HUDEP-2 (cell line): ENCODE measurements around the gene PPTC7.
"Not testable (repeated sequence)": the region's sequence is repeated elsewhere in the genome, so short reads cannot be mapped to it uniquely, and the experiment has no call there.

Experiments used
- DNase-seq, 76 experiments: peaks; one replicate each; lab custom pipeline; 2025; ENCODE audit not compliant: unreplicated experiment in 76 of 76; lab: John Stamatoyannopoulos, UW

The PPTC7 gene, protein sequence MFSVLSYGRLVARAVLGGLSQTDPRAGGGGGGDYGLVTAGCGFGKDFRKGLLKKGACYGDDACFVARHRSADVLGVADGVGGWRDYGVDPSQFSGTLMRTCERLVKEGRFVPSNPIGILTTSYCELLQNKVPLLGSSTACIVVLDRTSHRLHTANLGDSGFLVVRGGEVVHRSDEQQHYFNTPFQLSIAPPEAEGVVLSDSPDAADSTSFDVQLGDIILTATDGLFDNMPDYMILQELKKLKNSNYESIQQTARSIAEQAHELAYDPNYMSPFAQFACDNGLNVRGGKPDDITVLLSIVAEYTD

DNA sequence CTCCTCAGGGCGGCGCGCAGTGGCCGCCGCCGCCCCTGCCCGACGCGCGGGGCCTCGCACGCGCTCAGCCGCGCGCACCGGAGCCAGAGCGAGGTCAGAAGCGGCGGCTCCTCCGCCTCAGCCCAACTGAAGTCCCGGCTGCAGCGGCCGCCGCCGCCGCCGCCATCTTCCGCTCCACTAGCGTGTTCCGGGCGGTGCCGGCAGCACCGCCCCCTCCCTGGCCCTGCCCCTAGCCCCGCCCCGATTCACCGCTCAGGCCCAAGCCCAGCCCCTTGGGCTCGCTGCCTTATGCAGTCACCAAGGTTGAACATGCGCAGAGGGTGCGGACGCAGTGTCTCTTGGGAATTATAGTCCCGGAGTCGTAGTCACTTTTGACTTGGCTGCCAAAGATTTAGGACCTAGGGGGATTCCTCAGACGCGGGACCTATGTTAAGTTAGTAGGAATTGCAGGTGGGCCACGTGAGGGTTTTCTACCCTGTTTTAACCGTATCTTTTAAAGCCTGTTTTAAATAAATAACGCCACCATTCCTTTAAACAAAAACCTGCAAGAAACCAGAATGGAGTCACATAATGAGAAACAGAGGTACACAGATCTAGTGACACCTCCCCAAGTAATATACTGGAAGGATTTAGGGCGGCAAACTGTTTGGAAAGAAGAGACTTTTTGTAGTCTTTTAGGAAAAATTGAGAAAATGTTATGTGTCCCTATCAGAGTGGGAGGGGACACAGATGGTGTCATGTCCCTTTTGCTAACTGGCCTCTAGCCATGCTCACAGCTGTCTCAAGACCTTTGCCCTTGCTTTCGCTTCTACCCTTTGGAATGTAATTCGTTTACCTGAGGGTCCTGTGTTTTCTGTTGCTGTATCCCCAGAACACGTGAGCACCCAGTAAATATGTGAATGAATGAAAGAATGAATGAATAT lies at the start of gene PPTC7:
TSS of gene PPTC7 (minus strand) at position 182 of the 923 bp plus-strand sequence. CDS start 287 bp downstream, outside the sequence.
- peak in 74 of 76 experiments; percentile 48 to 96 (median 91) for DNase-seq

- DNase-seq = no peak
Measured at GRCh38 chr12:110627500-110628195, 44.5 kb upstream of the PPTC7 start.

GRCh38 chr12:110622582-110622981 lies 39.5 kb upstream of the PPTC7 start:
- no peak for DNase-seq

DNA sequence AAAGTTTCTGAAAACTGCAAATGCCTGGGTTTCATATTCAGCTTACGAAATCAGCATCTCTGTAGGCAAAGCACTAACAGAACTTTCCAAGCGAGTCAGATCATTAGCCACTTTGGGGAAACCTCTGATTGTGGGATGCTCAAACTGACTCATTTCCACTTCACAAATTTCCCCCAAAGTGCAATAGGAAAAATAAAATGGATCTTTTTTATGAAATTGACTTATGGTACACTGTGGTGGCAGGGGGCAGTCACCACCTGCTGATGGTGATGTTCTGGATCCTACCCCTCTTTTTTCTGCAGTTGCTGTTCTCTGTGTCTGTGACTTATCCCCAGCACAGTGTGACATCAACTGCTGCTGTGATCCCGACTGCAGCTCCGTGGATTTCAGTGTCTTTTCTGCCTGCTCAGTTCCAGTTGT lies 36.4 kb upstream of the PPTC7 start:
- no peak for DNase-seq

DNA sequence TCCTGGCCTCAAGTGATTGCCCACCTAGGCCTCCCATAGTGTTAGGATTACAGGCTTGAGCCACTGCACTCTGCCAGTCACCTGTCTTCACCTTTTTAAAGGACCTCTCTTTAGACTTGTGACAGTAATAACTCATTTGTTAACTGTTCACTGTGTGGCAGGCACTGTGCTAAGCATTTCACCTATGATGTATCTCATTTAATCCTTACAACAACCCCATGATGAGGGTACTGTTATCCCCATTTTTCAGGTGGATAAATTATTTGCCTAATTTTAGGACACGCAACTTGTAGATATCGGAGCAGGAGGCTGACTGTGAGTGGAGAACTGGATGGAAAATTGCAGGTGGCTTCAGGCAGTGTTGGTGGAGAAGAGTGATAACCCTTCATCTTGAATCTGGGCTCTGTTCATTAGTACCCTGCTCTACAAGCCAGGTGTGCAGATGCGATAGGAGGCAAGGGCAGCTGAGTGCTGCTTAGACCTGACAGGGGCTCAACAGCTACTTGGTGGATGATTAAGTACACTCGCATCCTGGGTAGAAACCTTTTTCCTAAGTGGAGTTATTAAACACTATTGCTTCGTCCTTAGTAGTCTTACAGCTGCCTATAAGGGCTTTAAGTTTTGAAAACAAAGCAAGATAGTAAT lies 33.5 kb upstream of the PPTC7 start:
- DNase-seq = no peak

GRCh38 chr12:110615171-110615570 lies 32.1 kb upstream of the PPTC7 start:
- no peak for DNase-seq

DNA sequence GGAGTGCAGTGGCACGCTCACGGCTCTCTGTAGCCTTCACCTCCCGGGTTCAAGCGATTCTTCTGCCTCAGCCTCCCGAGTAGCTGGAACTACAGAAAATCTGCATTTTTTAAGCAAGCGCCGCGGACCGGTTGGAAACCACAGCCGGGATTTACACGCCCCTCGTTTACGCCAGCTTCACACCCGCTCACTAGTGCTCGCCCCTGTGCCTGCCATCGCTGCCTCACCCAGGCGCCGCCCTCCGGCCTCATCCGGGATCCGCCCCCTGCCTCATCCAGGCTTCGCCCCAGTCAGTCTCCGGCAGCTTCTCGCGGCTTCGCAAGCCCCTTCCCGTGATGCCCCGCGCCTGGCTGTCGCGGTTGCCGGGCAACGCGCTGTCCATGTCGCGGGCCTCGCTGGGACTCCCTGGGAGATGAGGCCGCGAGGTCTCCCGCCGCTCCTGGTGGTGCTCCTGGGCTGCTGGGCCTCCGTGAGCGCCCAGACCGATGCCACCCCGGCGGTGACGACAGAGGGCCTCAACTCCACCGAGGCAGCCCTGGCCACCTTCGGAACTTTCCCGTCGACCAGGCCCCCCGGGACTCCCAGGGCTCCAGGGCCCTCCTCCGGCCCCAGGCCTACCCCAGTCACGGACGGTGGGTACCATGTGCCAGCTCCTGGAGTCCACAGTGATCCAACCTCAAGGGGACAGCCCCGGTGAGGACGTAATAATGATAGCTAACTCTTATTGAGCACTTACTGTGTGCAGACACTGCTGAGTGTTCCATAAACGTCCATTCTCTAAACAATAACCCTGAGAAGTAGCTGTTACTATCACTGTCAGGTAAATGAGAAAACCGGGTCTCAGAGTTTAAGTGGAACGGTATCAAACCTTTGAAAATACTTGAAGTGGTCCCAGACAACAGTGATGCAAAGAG lies 30.9 kb upstream of the PPTC7 start, which contains the start of gene TCTN1:
TSS of gene TCTN1 (plus strand) at position 359 of the 914 bp plus-strand sequence. CDS start at position 413, 54 bp downstream.
- peak; percentile 48 to 97 (median 93) for DNase-seq

DNA sequence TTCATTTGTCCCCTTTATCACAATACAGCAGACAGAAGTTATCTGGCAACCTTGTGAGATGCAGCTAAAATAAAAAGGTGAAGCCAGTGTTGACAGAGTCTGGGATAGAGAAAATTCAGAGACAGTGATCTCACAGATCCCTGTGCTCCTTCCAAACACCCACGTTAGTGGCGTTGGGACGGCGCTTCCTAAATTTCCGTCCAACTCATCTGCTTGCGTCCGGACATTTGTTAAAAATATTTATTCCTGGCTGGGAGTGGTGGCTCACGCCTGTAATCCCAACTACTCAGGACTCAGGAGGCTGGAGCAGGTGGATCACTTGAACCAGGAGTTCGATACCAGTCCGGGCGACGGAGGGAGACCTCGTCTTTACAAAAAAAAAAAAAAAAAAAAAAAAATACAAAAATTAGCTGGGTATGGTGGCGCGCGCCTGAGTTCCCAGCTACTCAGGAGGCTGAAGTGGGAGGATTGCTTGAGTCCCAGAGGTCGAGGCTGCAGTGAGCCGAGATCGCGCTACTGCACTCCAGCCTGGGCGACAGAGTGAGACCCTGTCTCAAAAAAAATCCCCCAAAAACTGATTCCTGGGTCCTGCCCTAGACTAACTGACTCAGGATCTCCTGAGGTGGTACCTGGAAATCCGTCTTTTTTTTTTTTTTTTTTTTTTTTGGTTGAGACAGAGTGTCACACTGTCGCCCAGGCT lies 30.1 kb upstream of the PPTC7 start:
- DNase-seq = no peak

DNA sequence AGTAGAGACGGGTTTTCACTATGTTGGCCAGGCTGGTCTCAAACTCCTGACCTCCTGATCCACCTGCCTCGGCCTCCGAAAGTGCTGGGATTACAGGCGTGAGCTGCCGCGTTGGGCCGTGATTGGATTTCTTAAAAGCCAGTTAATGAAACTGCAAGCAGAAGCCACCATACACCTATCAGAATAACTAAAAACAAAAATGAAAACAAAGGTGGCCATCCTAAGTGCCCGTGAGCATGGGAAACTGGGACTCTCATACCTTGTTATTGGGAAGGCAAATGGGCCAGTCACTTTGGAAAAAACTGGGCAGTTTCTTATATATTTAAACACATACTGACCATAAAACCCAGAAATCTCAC lies 23.1 kb upstream of the PPTC7 start:
- no peak for DNase-seq

DNA sequence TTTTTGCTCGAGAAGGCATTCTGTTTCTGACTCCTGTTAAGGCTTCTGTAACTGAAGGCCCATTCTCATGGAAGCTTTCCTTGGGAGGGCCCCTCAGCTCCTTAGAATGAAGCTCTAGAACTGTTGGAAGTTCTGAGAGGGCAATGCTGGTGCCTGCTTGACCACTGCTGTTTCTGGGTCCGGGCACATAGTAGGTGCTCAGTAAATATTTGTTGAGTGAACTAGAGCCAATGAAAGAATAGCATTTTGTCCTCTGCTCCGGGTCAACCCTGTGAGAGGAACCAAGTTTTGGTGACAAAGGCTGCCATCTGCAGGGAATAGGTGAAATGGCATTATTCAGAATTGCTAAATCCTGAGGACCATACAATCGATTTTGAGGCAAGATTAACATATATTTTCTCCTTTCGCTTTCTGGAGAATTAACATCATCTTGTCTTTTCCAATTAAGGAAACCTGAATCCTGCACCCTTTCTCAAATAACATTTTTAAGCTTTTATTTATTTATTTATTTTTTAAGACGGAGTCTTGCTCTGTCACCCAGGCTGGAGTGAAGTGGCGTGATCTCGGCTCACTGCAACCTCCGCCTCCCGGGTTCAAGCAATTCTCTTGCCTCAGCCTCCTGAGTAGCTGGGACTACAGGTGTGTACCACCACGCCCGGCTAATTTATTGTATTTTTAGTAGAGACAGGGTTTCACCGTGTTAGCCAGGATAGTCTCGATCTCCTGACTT lies 19.1 kb upstream of the PPTC7 start:
- peak in 40 of 76 experiments; percentile 4 to 58 (median 26) for DNase-seq

GRCh38 chr12:110600254-110600653 lies 17.1 kb upstream of the PPTC7 start:
- DNase-seq = peak in 20 of 76 experiments; percentile 4 to 57 (median 18)

- no peak for DNase-seq
Measured at GRCh38 chr12:110599334-110599733, 16.2 kb upstream of the PPTC7 start.

DNA sequence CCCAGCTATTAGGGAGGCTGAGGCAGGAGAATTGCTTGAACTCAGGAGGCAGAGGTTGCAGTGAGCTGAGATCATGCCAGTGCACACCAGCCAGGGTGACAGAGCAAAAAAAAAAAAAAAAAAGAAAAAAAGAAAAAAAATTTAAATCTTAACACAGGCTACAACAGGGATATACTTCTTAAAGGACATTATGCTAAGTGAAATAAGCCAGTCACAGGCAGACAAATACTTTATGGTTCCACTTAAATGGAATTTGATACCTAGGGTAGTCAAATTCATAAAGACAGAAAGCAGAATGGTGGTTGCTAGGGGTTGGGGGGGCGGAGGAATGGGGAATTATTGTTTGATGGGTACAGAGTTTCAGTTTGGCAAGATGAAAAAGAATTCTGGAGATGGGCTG lies 14.8 kb upstream of the PPTC7 start:
- no peak for DNase-seq

- DNase-seq = not testable (repeated sequence)
Measured at GRCh38 chr12:110592919-110593318, 9.8 kb upstream of the PPTC7 start.

DNA sequence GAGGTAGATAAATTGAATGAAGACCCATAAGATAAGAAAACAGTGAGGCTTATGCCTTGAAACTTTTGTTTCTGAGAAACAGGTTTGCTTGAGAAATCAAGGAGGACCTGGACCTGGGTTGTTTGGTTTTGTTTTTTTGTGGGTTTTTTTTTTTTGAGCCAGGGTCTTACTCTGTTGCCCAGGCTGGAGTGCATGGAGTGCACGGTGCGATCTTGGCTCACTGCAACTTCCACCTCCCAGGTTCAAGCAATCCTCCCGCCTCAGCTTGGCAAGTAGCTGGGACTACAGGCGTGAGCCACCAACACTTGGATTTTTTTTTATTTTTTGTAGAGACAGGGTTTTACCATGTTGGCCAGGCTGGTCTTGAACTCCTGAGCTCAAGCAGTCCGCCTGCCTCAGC lies 9.0 kb upstream of the PPTC7 start:
- DNase-seq = no peak

DNA sequence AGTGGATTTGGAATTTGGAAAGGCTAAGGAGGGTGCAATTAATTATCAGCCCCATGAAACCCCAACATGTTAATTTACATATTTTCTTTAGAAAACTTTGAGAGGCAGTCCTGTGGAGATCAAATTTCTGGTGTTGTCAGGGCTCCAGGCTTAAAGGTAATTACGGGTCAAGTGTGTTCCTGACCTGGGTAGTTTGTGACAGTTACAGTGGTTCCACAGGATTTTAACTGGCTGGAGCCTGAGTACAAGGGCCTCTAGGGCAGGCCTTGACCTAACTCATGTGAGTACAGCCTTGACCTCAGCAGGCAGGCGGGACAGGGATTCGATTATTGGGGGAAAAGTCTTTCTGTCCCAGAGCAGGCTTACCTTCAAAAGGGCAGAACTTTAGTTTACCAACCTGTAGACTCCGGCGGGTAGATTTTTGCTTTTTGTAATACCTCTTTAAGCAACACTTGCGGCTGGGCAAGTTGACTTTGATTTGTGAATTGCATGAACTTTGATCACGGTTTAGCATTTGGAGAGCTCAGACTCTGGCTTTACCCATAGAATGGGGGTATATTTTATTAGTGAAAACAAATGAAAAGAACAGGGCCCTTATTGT lies 8.4 kb upstream of the PPTC7 start:
- no peak for DNase-seq

- no peak for DNase-seq
Measured at GRCh38 chr12:110590806-110591326, 7.7 kb upstream of the PPTC7 start.

DNA sequence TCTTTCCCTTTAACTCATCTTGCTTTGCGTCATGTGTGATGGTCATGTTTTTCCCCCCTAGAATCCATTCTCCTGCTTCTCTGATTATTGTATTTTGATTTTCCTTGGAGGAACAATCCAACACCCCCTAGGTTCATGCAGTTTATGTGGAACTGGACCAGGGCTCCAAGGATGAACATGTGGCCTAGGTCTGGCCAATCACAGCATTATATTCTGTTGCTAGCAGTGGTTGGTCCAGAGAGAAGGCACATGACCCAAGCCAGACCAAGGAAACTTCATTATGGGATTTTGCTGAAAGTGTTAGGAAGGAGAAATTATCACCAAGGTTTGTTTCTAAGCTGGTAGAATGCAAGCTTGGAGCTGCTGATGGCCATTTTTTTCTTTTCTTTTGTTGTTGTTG lies 6.9 kb upstream of the PPTC7 start:
- DNase-seq = no peak
